ENCODE measurements around the gene IFT88.

Gene IFT88

DNA sequence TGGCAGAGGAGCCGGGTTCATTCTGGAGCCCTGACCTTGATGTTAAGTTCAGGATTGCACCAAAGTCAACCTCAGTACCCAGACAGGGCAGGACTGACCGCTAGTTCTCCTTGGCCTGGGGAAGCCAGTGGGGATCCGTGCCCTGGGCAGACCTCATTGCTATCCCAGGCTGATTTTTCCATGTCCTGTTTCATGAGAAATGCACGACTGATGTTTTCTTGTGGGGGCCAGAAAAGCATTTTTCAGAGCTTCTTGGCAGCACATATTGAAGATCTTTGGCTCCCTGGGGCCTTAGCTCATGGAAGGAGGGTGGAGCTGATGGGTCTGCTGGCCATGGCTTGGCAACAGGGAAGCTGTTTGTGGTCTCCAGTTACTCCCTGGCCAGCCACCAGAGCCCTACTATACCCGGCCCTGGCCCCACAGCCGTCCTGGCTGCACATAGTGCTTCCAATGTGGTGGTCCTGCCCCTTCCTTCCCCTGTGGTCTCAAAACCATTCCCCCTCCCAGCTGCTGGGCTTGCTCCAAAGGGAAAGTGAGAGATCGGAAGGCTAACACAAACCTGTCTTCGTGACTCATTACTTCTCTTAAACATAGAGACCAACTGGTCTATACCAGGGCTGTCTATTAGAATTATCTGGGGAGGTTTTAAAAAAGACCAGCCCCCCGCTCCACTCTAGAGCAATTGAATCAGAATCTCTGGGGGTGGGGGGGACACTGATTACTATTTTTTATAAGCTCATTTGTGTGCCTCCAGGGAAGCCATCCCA, 147.8 kb downstream of the IFT88 start:
- no CpG with 5 or more reads among the region's 9 CpGs for WGBS (ENCODE audit: extremely low coverage, insufficient coverage, insufficient read length)
- Histone ChIP-seq H2BK5ac (ENCODE audit: low read depth, low read length, poor library complexity) (no peak overlapping the region), H4K8ac (ENCODE audit: low read depth, low read length) (no peak overlapping the region), H3K27me3 (ENCODE audit: insufficient read depth, low read length) (no peaks in the 10 kb centered on the region), H3K27ac (ENCODE audit: low read depth, low read length) (no peak overlapping the region), H3K79me2 (ENCODE audit: control insufficient read depth, insufficient read depth, low read length, poor library complexity) (no peaks in the 10 kb centered on the region), H4K12ac (ENCODE audit: low read depth, low read length) (no peak overlapping the region), H3K18ac (ENCODE audit: low read length) (no peak overlapping the region), H3K14ac (ENCODE audit: low read length) (no peak overlapping the region), H3K79me1 (ENCODE audit: low read length) (no peaks in the 10 kb centered on the region), H3K36me3 (ENCODE audit: control insufficient read depth in 1 of 2, insufficient read depth in 2 of 2, low read length in 2 of 2) (no peaks in the 10 kb centered on the region), H2AFZ (ENCODE audit: insufficient read depth, low read length, poor library complexity) (no peak overlapping the region), H2AK5ac (ENCODE audit: low read length) (no peak overlapping the region), H3K4ac (ENCODE audit: low read depth, low read length) (no peak overlapping the region), H4K91ac (ENCODE audit: low read depth, low read length) (no peak overlapping the region), H3K9me3 (ENCODE audit: insufficient read depth, low read depth, low read length) (peaks cover 5% of the 10 kb centered on the region), H3K9ac (ENCODE audit: low read length) (no peak overlapping the region), H2BK12ac (ENCODE audit: low read length) (no peak overlapping the region), H3K4me1 (ENCODE audit: control insufficient read depth in 1 of 2, insufficient read depth in 2 of 2, low read length in 2 of 2) (peaks cover 0 to 10% of the 10 kb centered on the region in 2 experiments), H2BK120ac (ENCODE audit: insufficient read depth, low read length, poor library complexity) (no peak overlapping the region), H3K23ac (ENCODE audit: low read length) (no peak overlapping the region), H3K4me3 (ENCODE audit: low read depth, low read length) (no peak overlapping the region), H3K4me2 (ENCODE audit: low read length) (no peak overlapping the region)
- no peak for DNase-seq

DNA sequence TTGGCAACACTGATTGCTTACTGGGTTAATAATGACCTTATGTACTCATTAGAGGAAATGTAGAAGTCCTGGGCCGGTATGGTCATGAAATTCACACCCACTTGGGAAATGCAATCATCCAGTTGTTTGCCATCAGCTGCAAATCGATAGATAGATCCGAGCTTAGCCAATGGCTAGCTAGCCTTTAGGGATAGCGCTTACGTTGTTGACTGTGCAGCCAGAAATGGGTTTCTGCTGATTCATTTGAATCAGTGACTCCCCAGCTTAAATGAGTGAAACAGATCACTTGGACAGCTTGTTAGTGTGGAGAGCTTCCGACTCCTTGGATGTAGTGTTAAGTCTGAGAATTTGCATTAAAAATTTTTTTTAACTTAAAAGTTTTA, 148.4 kb downstream of the IFT88 start:
- H2AFZ ChIP-seq (ENCODE audit: insufficient read depth, low read length, poor library complexity) = no peak overlapping the region
- H3K4ac ChIP-seq (ENCODE audit: low read depth, low read length) = no peak overlapping the region
- H3K36me3 ChIP-seq (ENCODE audit: control insufficient read depth in 1 of 2, insufficient read depth in 2 of 2, low read length in 2 of 2) = no peaks in the 10 kb centered on the region
- no peaks in the 10 kb centered on the region for H3K79me1 ChIP-seq (ENCODE audit: low read length)
- peaks cover 5% of the 10 kb centered on the region for H3K9me3 ChIP-seq (ENCODE audit: insufficient read depth, low read depth, low read length)
- H3K4me1 ChIP-seq (ENCODE audit: control insufficient read depth in 1 of 2, insufficient read depth in 2 of 2, low read length in 2 of 2) = peaks cover 0 to 8% of the 10 kb centered on the region in 2 experiments
- no peak overlapping the region for H4K12ac ChIP-seq (ENCODE audit: low read depth, low read length)
- no peak overlapping the region for H2AK5ac ChIP-seq (ENCODE audit: low read length)
- no CpG with 5 or more reads among the region's 6 CpGs for WGBS (ENCODE audit: extremely low coverage, insufficient coverage, insufficient read length)
- H2BK5ac ChIP-seq (ENCODE audit: low read depth, low read length, poor library complexity) = no peak overlapping the region
- H4K91ac ChIP-seq (ENCODE audit: low read depth, low read length) = no peak overlapping the region
- H3K9ac ChIP-seq (ENCODE audit: low read length) = no peak overlapping the region
- no peaks in the 10 kb centered on the region for H3K79me2 ChIP-seq (ENCODE audit: control insufficient read depth, insufficient read depth, low read length, poor library complexity)
- H3K18ac ChIP-seq (ENCODE audit: low read length) = no peak overlapping the region
- no peak for DNase-seq
- H3K4me2 ChIP-seq (ENCODE audit: low read length) = no peak overlapping the region
- no peak overlapping the region for H3K23ac ChIP-seq (ENCODE audit: low read length)
- no peak overlapping the region for H3K4me3 ChIP-seq (ENCODE audit: low read depth, low read length)
- H3K14ac ChIP-seq (ENCODE audit: low read length) = no peak overlapping the region
- no peak overlapping the region for H2BK120ac ChIP-seq (ENCODE audit: insufficient read depth, low read length, poor library complexity)
- no peak overlapping the region for H4K8ac ChIP-seq (ENCODE audit: low read depth, low read length)
- H3K27ac ChIP-seq (ENCODE audit: low read depth, low read length) = no peak overlapping the region
- no peaks in the 10 kb centered on the region for H3K27me3 ChIP-seq (ENCODE audit: insufficient read depth, low read length)
- no peak overlapping the region for H2BK12ac ChIP-seq (ENCODE audit: low read length)

DNA sequence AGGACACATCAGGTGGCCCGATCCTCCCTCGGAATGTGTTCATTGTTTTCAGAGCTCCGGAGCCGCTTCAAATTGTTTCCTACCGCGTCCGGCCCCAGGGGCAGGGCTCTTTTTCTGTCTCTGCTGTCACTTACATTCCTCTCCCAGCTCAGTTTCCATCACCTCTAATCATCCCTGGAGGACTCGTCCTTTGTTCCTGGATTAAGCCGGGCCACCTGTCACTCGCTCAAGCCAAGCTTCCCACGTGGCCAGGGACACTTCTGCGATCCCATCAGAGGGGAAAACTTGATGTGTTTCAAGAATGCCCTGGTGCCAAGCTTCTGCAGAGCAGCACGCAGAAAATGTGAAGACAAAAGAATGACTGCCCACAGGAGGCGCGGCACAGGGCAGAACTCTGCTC, 150.0 kb downstream of the IFT88 start:
- H3K36me3 ChIP-seq (ENCODE audit: control insufficient read depth in 1 of 2, insufficient read depth in 2 of 2, low read length in 2 of 2) = no peaks in the 10 kb centered on the region
- H4K12ac ChIP-seq (ENCODE audit: low read depth, low read length) = no peak overlapping the region
- no CpG with 5 or more reads among the region's 15 CpGs for WGBS (ENCODE audit: extremely low coverage, insufficient coverage, insufficient read length)
- peaks cover 5% of the 10 kb centered on the region for H3K9me3 ChIP-seq (ENCODE audit: insufficient read depth, low read depth, low read length)
- no peak for DNase-seq
- no peak overlapping the region for H3K23ac ChIP-seq (ENCODE audit: low read length)
- H3K9ac ChIP-seq (ENCODE audit: low read length) = no peak overlapping the region
- H3K79me1 ChIP-seq (ENCODE audit: low read length) = no peaks in the 10 kb centered on the region
- no peak overlapping the region for H2BK12ac ChIP-seq (ENCODE audit: low read length)
- no peak overlapping the region for H3K18ac ChIP-seq (ENCODE audit: low read length)
- H3K4me2 ChIP-seq (ENCODE audit: low read length) = no peak overlapping the region
- H2AFZ ChIP-seq (ENCODE audit: insufficient read depth, low read length, poor library complexity) = no peak overlapping the region
- H2AK5ac ChIP-seq (ENCODE audit: low read length) = no peak overlapping the region
- H4K91ac ChIP-seq (ENCODE audit: low read depth, low read length) = no peak overlapping the region
- no peak overlapping the region for H3K27ac ChIP-seq (ENCODE audit: low read depth, low read length)
- no peak overlapping the region for H3K4me3 ChIP-seq (ENCODE audit: low read depth, low read length)
- no peak overlapping the region for H3K4ac ChIP-seq (ENCODE audit: low read depth, low read length)
- no peaks in the 10 kb centered on the region for H3K27me3 ChIP-seq (ENCODE audit: insufficient read depth, low read length)
- H3K14ac ChIP-seq (ENCODE audit: low read length) = no peak overlapping the region
- H4K8ac ChIP-seq (ENCODE audit: low read depth, low read length) = no peak overlapping the region
- peaks cover 6 to 13% of the 10 kb centered on the region in 2 experiments for H3K4me1 ChIP-seq (ENCODE audit: control insufficient read depth in 1 of 2, insufficient read depth in 2 of 2, low read length in 2 of 2)
- H2BK5ac ChIP-seq (ENCODE audit: low read depth, low read length, poor library complexity) = no peak overlapping the region
- no peaks in the 10 kb centered on the region for H3K79me2 ChIP-seq (ENCODE audit: control insufficient read depth, insufficient read depth, low read length, poor library complexity)
- H2BK120ac ChIP-seq (ENCODE audit: insufficient read depth, low read length, poor library complexity) = no peak overlapping the region

DNA sequence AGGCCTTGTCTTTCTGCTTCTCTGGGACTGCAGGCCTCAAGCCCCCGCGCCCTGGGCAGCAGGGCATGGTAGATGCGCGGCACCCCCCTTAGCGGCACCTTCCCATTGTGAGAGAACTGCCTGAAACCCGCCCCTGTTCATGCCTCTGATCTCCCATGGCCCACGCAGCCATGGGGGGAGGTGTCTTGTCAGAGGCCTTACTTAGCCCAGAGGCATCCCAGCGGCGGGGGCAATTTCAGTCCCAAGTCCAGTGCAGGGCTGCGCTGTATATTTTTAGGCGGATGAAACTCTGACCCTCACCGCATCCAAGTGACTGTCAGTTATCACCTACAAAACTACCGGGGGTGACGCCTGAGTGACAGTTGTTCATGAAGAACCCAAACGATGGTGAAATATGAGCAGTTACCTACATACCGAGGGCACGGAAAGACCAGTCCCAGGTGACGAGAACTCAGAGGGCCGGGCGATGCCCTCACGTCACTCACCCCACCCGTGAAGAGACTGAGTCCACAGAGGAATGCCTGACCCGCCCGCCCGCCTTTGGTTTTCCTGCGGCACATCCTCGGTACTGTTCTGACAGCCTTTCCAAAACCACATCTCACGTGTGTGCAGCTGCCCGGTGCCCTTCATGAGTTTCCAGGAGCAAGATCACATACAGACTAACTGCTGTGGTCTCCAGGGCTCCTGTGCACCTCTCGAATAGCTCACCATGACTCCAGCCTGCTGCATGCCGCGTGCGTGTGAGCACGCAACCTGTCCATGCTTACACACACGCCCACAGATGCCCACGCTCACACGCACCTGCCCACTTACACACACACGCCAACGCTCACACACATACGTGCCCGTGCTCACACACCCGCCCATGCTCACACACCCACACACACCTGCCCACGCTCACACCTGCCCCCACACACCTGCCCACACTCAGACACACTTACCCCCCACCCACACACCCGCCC, 150.9 kb downstream of the IFT88 start:
- no peak overlapping the region for H3K27ac ChIP-seq (ENCODE audit: low read depth, low read length)

More for the DNA sequence above, 150.9 kb downstream of the IFT88 start:
- H3K79me1 ChIP-seq (ENCODE audit: low read length) = no peaks in the 10 kb centered on the region
- H3K9ac ChIP-seq (ENCODE audit: low read length) = no peak overlapping the region
- H3K4me3 ChIP-seq (ENCODE audit: low read depth, low read length) = no peak overlapping the region
- H3K79me2 ChIP-seq (ENCODE audit: control insufficient read depth, insufficient read depth, low read length, poor library complexity) = no peaks in the 10 kb centered on the region
- H3K4me1 ChIP-seq (ENCODE audit: control insufficient read depth in 1 of 2, insufficient read depth in 2 of 2, low read length in 2 of 2) = peaks cover 8 to 13% of the 10 kb centered on the region in 2 experiments
- H3K4ac ChIP-seq (ENCODE audit: low read depth, low read length) = no peak overlapping the region
- H2BK5ac ChIP-seq (ENCODE audit: low read depth, low read length, poor library complexity) = no peak overlapping the region
- H3K14ac ChIP-seq (ENCODE audit: low read length) = no peak overlapping the region
- no peak overlapping the region for H2BK12ac ChIP-seq (ENCODE audit: low read length)
- DNase-seq = no peak
- no peak overlapping the region for H2AFZ ChIP-seq (ENCODE audit: insufficient read depth, low read length, poor library complexity)
- H3K9me3 ChIP-seq (ENCODE audit: insufficient read depth, low read depth, low read length) = peaks cover 5% of the 10 kb centered on the region
- no peak overlapping the region for H3K4me2 ChIP-seq (ENCODE audit: low read length)
- H3K23ac ChIP-seq (ENCODE audit: low read length) = no peak overlapping the region
- no peak overlapping the region for H4K12ac ChIP-seq (ENCODE audit: low read depth, low read length)
- no CpG with 5 or more reads among the region's 44 CpGs for WGBS (ENCODE audit: extremely low coverage, insufficient coverage, insufficient read length)
- no peaks in the 10 kb centered on the region for H3K27me3 ChIP-seq (ENCODE audit: insufficient read depth, low read length)
- H4K8ac ChIP-seq (ENCODE audit: low read depth, low read length) = no peak overlapping the region
- H2AK5ac ChIP-seq (ENCODE audit: low read length) = no peak overlapping the region
- no peak overlapping the region for H4K91ac ChIP-seq (ENCODE audit: low read depth, low read length)
- H3K36me3 ChIP-seq (ENCODE audit: control insufficient read depth in 1 of 2, insufficient read depth in 2 of 2, low read length in 2 of 2) = no peaks in the 10 kb centered on the region
- no peak overlapping the region for H3K18ac ChIP-seq (ENCODE audit: low read length)
- no peak overlapping the region for H2BK120ac ChIP-seq (ENCODE audit: insufficient read depth, low read length, poor library complexity)
